HEK293 (cell line): ENCODE results near the gene AMPD3.

ENCODE experiments used
- CTCF ChIA-PET: fragments of 350-600 bp; formaldehyde crosslinking; extraction: SDS; loops from one replicate; lab custom pipeline; 2021; ENCODE audit warnings: antibody characterized with exemption; lab: Yijun Ruan, JAX
- POLR2A ChIA-PET: fragments of 300-600 bp; formaldehyde crosslinking; extraction: SDS; loops from one replicate; lab custom pipeline; 2020; ENCODE audit warnings: antibody characterized with exemption, inconsistent platforms; lab: Yijun Ruan, JAX
- H3K27ac ChIP-seq: fragments of 200-500 bp; sonication (Bioruptor generic); 2 replicates; pipeline ENCODE4 v1.5.1; 2014; ENCODE audit warnings: low read depth, low read length, control low read depth, inconsistent platforms; ENCODE audit errors: extremely low read depth
- H3K36me3 ChIP-seq, 2 experiments: fragments of 200-500 bp in 1 of 2; sonication (Bioruptor generic) in 1 of 2; 1 replicate in 1 of 2; 2 replicates in 1 of 2; pipeline ENCODE4 v1.5.1; 2014 to 2017; ENCODE audit warnings: inconsistent platforms in 2 of 2, low read length in 2 of 2; ENCODE audit not compliant: control insufficient read depth in 2 of 2, insufficient read depth in 1 of 2
- H3K4me1 ChIP-seq: fragments of 200-500 bp; sonication (Bioruptor generic); 2 replicates; pipeline ENCODE4 v1.5.1; 2014; ENCODE audit warnings: mild to moderate bottlenecking, low read length, inconsistent platforms; ENCODE audit not compliant: control insufficient read depth, insufficient read depth
- H3K4me3 ChIP-seq: 2 replicates; pipeline ENCODE4 v1.5.1; 2011; ENCODE audit warnings: low read depth, mild to moderate bottlenecking, control low read depth, low read length, moderate library complexity
- H3K9me3 ChIP-seq: fragments of 200-500 bp; sonication (Bioruptor generic); 2 replicates; pipeline ENCODE4 v1.5.1; 2014; ENCODE audit warnings: low read depth, low read length, inconsistent platforms; ENCODE audit not compliant: control insufficient read depth, insufficient read depth
- GLIS1 ChIP-seq: fragments of 450-650 bp; formaldehyde crosslinking; IDR thresholded peaks from 2 replicates; pipeline ENCODE4 v1.5.1; 2016; ENCODE audit warnings: missing biosample characterization, missing genetic modification characterization
- MZF1 ChIP-seq: fragments of 450-650 bp; formaldehyde crosslinking; IDR thresholded peaks from 2 replicates; pipeline ENCODE4 v1.5.1; 2017; ENCODE audit warnings: missing biosample characterization, missing genetic modification characterization, borderline replicate concordance
- PBX3 ChIP-seq: sonication (generic); formaldehyde crosslinking; IDR thresholded peaks from 2 replicates; pipeline ENCODE4 v1.8.1; 2022; ENCODE audit warnings: mild to moderate bottlenecking, moderate library complexity, missing genetic modification reagents
- ZBTB17 ChIP-seq: fragments of 450-650 bp; formaldehyde crosslinking; IDR thresholded peaks from 2 replicates; pipeline ENCODE4 v1.5.1; 2016; ENCODE audit warnings: missing biosample characterization, missing genetic modification characterization
- ZBTB20 ChIP-seq: fragments of 450-650 bp; formaldehyde crosslinking; IDR thresholded peaks from 2 replicates; pipeline ENCODE4 v1.5.1; 2016; ENCODE audit warnings: missing biosample characterization, missing genetic modification characterization
- ZNF184 ChIP-seq: fragments of 450-650 bp; IDR thresholded peaks from 2 replicates; pipeline ENCODE4 v1.5.1; 2018; ENCODE audit warnings: missing biosample characterization, mild to moderate bottlenecking, missing genetic modification characterization
- ZNF221 ChIP-seq: fragments of 450-650 bp; formaldehyde crosslinking; IDR thresholded peaks from 2 replicates; pipeline ENCODE4 v1.5.1; 2017; ENCODE audit warnings: missing biosample characterization, missing genetic modification characterization, borderline replicate concordance
- ZNF239 ChIP-seq: fragments of 450-650 bp; formaldehyde crosslinking; IDR thresholded peaks from 2 replicates; pipeline ENCODE4 v1.5.1; 2016; ENCODE audit warnings: missing biosample characterization, missing genetic modification characterization
- ZNF24 ChIP-seq: fragments of 450-650 bp; formaldehyde crosslinking; IDR thresholded peaks from 2 replicates; pipeline ENCODE4 v1.5.1; 2016; ENCODE audit warnings: missing biosample characterization, missing genetic modification characterization
- ZNF302 ChIP-seq: fragments of 450-650 bp; formaldehyde crosslinking; IDR thresholded peaks from 2 replicates; pipeline ENCODE4 v1.5.1; 2016; ENCODE audit warnings: missing biosample characterization, missing genetic modification characterization, low read depth
- ZNF335 ChIP-seq: fragments of 450-650 bp; formaldehyde crosslinking; conservative IDR thresholded peaks from 2 replicates; pipeline ENCODE4 v1.5.1; 2016; ENCODE audit warnings: missing biosample characterization, missing genetic modification characterization
- ZNF510 ChIP-seq: fragments of 450-650 bp; formaldehyde crosslinking; IDR thresholded peaks from 2 replicates; pipeline ENCODE4 v1.5.1; 2018; ENCODE audit warnings: mild to moderate bottlenecking, missing genetic modification characterization, missing biosample characterization; ENCODE audit not compliant: insufficient replicate concordance
- ZNF600 ChIP-seq: fragments of 450-650 bp; formaldehyde crosslinking; IDR thresholded peaks from 2 replicates; pipeline ENCODE4 v1.5.1; 2016; ENCODE audit warnings: missing biosample characterization, missing genetic modification characterization
- ZNF626 ChIP-seq: fragments of 450-650 bp; sonication (Bioruptor Pico); formaldehyde crosslinking; IDR thresholded peaks from 2 replicates; pipeline ENCODE4 v1.5.1; 2018; ENCODE audit warnings: missing biosample characterization, missing genetic modification characterization, inconsistent platforms
- ZNF701 ChIP-seq: fragments of 450-650 bp; formaldehyde crosslinking; IDR thresholded peaks from 2 replicates; pipeline ENCODE4 v1.5.1; 2016; ENCODE audit warnings: missing biosample characterization, missing genetic modification characterization
- ZXDB ChIP-seq: fragments of 450-650 bp; formaldehyde crosslinking; IDR thresholded peaks from 2 replicates; pipeline ENCODE4 v1.5.1; 2016; ENCODE audit warnings: missing biosample characterization, missing genetic modification characterization
- TF ChIP-seq, protein P1 (sequence below): fragments of 450-650 bp; formaldehyde crosslinking; optimal IDR thresholded peaks from 2 replicates; pipeline ENCODE3; 2016; ENCODE audit warnings: missing biosample characterization, mild to moderate bottlenecking, missing genetic modification characterization
- TF ChIP-seq, protein P2 (sequence below): fragments of 450-650 bp; formaldehyde crosslinking; IDR thresholded peaks from 2 replicates; pipeline ENCODE4; 2016; ENCODE audit warnings: missing biosample characterization, missing genetic modification characterization
- TF ChIP-seq, protein P3 (sequence below): fragments of 450-650 bp; formaldehyde crosslinking; IDR thresholded peaks from 2 replicates; pipeline ENCODE4 v1.5.1; 2016; ENCODE audit warnings: missing biosample characterization, missing genetic modification characterization
- TF ChIP-seq, protein P4 (sequence below): fragments of 450-650 bp; formaldehyde crosslinking; conservative IDR thresholded peaks from 2 replicates; pipeline ENCODE4 v1.5.1; 2016; ENCODE audit warnings: low read depth, missing biosample characterization, missing genetic modification characterization

AMPD3 gene

DNA sequence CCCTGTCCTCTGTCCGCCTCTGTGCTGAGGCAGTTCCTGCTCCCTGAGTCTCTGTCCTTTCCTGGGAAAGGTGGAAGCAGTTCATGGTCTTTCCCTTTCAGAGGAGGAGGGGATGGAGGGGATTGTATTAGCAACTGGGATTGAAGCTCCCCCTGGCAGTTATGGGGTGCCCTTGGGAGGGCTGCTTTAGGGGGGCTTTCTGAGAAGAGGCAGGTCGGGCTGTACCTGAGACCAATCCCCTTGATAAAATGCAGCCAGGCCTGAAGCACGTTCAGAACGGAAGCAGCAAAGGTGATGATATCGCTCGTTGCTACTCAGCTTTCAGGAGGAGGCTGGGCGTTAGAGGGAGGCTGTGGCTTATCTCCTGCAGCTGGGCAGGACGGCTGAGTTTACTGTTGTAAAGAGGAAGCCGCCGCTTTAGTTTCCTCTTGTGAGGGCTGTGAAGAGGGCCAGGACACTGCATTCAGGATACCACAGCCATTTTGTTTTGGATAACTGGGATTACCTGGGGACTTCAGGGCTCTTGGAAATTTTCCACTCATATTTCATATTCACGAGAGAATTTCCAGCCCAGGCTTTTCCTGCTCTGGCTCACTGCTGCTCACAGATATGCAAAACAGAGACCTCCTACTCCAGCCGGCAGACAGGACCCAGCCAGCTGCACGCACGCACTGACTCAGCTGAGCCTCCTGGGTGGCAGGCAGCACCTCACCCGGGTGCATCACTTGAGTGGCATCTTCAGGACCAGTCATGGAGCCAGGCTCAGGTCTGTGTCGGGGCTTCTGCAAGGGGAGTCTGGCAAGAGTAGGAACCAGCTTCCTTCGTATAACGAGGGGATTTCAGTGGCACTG, 798 bp downstream of the AMPD3 start (continued):
- no peak for TF ChIP-seq ZNF626 (tag by site-specific recombination)
- no peak for TF ChIP-seq ZNF239 (tag by site-specific recombination)
- peak; percentile 40; the same call in 1 of the 2 replicates for TF ChIP-seq ZBTB17 (tag by site-specific recombination)
- TF ChIP-seq ZNF302: no peak
- TF ChIP-seq, protein P1, sequence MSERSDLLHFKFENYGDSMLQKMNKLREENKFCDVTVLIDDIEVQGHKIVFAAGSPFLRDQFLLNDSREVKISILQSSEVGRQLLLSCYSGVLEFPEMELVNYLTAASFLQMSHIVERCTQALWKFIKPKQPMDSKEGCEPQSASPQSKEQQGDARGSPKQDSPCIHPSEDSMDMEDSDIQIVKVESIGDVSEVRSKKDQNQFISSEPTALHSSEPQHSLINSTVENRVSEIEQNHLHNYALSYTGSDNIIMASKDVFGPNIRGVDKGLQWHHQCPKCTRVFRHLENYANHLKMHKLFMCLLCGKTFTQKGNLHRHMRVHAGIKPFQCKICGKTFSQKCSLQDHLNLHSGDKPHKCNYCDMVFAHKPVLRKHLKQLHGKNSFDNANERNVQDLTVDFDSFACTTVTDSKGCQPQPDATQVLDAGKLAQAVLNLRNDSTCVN (tag by site-specific recombination): no peak
- TF ChIP-seq ZXDB: no peak
- peak; percentile 54 for TF ChIP-seq ZNF335
- peak; percentile 50 for TF ChIP-seq GLIS1 (tag by site-specific recombination)
- TF ChIP-seq MZF1 (tag by site-specific recombination): no peak
- 0 out of 2 replicates have a peak, but pooled peaks have one; percentile 20 for TF ChIP-seq ZBTB20
- TF ChIP-seq ZNF701 (tag by site-specific recombination): no peak
- TF ChIP-seq ZNF510 (tag by site-specific recombination): peak; percentile 63
- TF ChIP-seq ZNF600: peak; percentile 48; the same call in 1 of the 2 replicates
- no peak for TF ChIP-seq ZNF24
- TF ChIP-seq, protein P2, sequence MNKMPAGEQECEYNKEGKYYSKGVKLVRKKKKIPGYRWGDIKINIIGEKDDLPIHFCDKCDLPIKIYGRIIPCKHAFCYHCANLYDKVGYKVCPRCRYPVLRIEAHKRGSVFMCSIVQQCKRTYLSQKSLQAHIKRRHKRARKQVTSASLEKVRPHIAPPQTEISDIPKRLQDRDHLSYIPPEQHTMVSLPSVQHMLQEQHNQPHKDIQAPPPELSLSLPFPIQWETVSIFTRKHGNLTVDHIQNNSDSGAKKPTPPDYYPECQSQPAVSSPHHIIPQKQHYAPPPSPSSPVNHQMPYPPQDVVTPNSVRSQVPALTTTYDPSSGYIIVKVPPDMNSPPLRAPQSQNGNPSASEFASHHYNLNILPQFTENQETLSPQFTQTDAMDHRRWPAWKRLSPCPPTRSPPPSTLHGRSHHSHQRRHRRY (tag by site-specific recombination): no peak
- TF ChIP-seq, protein P3, sequence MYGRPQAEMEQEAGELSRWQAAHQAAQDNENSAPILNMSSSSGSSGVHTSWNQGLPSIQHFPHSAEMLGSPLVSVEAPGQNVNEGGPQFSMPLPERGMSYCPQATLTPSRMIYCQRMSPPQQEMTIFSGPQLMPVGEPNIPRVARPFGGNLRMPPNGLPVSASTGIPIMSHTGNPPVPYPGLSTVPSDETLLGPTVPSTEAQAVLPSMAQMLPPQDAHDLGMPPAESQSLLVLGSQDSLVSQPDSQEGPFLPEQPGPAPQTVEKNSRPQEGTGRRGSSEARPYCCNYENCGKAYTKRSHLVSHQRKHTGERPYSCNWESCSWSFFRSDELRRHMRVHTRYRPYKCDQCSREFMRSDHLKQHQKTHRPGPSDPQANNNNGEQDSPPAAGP: no peak
- TF ChIP-seq, protein P4, sequence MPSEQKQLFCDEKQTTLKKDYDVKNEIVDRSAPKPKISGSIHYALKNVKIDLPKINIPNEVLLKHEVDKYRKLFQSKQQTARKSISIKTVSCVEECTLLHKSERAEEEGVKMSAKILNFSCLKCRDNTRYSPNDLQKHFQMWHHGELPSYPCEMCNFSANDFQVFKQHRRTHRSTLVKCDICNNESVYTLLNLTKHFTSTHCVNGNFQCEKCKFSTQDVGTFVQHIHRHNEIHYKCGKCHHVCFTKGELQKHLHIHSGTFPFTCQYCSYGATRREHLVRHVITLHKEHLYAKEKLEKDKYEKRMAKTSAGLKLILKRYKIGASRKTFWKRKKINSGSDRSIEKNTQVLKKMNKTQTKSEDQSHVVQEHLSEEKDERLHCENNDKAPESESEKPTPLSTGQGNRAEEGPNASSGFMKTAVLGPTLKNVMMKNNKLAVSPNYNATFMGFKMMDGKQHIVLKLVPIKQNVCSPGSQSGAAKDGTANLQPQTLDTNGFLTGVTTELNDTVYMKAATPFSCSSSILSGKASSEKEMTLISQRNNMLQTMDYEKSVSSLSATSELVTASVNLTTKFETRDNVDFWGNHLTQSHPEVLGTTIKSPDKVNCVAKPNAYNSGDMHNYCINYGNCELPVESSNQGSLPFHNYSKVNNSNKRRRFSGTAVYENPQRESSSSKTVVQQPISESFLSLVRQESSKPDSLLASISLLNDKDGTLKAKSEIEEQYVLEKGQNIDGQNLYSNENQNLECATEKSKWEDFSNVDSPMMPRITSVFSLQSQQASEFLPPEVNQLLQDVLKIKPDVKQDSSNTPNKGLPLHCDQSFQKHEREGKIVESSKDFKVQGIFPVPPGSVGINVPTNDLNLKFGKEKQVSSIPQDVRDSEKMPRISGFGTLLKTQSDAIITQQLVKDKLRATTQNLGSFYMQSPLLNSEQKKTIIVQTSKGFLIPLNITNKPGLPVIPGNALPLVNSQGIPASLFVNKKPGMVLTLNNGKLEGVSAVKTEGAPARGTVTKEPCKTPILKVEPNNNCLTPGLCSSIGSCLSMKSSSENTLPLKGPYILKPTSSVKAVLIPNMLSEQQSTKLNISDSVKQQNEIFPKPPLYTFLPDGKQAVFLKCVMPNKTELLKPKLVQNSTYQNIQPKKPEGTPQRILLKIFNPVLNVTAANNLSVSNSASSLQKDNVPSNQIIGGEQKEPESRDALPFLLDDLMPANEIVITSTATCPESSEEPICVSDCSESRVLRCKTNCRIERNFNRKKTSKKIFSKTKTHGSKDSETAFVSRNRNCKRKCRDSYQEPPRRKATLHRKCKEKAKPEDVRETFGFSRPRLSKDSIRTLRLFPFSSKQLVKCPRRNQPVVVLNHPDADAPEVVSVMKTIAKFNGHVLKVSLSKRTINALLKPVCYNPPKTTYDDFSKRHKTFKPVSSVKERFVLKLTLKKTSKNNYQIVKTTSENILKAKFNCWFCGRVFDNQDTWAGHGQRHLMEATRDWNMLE (tag by site-specific recombination): no peak

DNA sequence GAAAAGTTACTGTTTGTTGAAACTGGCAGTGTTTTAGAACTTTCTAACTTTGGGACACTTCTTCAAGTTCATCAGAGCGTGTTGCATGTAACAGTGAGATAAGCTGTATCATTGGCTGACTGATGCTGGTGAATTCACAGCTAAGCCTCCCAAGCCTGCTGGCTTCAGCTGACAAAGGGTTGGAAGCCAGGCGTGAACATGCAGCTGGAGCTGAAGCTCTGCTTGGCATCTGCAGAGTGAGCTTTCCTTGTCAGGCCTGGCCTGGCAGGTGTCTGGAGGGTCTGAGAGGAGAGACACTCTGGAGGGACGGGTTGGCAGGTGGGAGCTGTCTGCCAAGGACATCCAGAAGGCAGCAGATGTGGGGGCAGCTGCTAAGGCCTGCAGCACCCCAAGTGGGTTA, 1.5 kb downstream of the AMPD3 start:
- Histone ChIP-seq H3K36me3 (peaks cover 0 to 1% of the 10 kb centered on the region in 2 experiments; a peak in 1 of 3 replicates), H3K4me1 (no peaks in the 10 kb centered on the region), H3K9me3 (no peaks in the 10 kb centered on the region), H3K4me3 (no peak overlapping the region), H3K27ac (no peak overlapping the region)
- POLR2A ChIA-PET: interaction anchor here (0.7 to 3.2 kb wide), 2 partner anchors 84 to 1076 kb away, joined by 6 to 12 read pairs; partner anchors contain the start of gene RNF141
- no peak for TF ChIP-seq PBX3 (CRISPR knock-in tag)
- TF ChIP-seq ZNF184: no peak
- no peak for TF ChIP-seq ZNF221 (tag by site-specific recombination)
- TF ChIP-seq, all 188 proteins: peak for 0
- CTCF ChIA-PET: interaction anchor here (1.0 kb wide), 1 partner anchor 9 kb away, joined by 3 read pairs; no protein-coding TSS in a partner anchor
